Forelimb muscle (tissue), 1 donor: ENCODE results near the gene CHRNB2. TPM values are rescaled to one million over a fixed set of nuclear protein-coding genes. Genes with fewer than 3 reads are reported as not detected.
A peak's percentile ranks its signal among the peaks of the same experiment; 100 is the strongest.

Source experiments
- DNase-seq: peaks from one replicate; pipeline ENCODE4 v3.0.0-alpha.2; 2013; ENCODE audit warnings: low read depth
- polyA plus RNA-seq: library from polyadenylated mRNA; unstranded; fragments of 120-200 nt; gene quantifications from one replicate; pipeline ENCODE4 v1.2.1, GENCODE V29; 2013; ENCODE audit not compliant: insufficient read length

CHRNB2 gene
- polyA plus RNA-seq, 1 donor: 0.23 TPM

DNA sequence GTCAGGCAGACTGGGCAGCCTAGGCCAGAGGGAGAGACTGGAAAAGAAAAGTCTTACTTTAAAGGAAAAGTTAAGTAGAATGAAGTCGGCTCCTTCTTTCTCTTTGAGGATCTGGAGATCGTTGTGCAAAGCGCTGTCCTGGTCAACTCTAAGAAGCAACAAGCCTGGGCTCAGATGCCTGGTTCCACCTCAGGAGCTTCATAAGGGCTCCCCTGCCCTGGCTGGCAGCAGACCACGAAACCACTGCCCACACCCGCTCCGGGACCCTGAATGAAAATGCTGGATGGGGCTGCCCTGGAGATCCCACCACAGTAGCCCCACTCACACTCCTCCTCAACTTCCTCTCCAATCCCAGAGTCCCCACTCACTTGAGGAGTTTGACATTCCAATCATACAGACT lies 15.5 kb upstream of the CHRNB2 start:
- no peak for DNase-seq

DNA sequence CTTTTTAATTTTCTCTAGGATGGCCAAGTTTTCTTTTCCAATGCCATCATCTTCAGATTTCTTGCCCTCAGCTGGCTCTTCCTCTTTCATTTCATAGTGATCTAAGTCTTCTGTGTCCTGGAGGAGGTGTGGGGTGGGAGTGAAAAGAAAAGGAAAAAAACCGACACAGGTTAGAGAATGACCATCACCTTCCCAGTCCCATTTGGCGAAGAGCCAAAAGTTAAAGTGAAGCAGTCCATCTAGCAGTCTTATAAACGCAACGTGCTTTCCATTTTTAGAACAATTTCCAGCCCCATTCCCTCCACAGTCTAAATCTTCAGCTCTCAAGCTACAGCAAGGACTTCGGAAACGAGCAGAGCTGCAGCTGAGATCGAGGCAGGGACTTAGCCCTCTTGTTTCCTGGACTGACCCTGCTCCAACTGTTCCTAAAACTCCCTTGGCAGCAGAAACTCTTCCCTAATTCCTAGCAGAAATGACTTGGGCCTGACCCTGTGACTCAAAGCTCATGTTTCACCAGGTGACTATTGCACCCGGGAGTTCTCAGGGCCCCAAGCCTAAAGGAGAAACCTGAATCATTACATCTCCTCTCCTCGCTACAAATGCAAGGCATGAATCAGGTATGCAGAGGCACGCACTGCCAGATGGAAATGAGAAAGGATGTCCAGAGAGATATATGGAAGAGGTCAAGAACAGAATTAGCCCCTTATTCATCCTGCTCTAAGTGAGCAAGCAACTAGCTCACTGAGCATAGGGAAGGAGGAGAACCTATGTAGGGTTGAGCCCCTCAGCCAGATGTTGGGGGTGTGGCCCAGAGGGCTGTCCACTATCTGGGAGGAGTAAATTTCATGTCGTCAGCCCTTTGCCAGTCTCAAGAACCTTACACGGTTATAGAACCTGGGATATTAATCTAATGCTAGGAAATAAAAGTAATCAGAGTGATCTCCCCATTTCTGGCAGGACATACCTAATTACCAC lies 14.2 kb upstream of the CHRNB2 start:
- no peak for DNase-seq

DNA sequence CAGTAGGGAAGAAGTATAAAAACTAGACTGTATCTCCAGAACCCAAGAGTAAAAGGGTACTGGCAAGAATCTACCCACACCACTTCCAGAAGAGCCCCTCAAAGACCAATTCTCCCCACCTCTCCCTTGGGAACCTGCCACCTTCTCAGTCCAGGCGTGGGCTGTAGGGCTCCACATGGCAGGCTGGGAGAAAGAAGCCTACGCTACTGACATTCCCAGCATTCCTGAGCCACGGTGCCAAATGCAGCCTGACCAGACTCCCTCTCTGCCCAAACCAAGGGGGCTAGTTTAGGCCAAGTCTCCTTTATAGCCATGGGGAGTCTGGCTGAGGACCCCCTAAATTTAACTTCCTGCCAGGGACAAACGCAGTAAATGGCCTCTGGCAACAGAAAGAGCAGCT lies 11.2 kb upstream of the CHRNB2 start:
- DNase-seq: no peak

DNA sequence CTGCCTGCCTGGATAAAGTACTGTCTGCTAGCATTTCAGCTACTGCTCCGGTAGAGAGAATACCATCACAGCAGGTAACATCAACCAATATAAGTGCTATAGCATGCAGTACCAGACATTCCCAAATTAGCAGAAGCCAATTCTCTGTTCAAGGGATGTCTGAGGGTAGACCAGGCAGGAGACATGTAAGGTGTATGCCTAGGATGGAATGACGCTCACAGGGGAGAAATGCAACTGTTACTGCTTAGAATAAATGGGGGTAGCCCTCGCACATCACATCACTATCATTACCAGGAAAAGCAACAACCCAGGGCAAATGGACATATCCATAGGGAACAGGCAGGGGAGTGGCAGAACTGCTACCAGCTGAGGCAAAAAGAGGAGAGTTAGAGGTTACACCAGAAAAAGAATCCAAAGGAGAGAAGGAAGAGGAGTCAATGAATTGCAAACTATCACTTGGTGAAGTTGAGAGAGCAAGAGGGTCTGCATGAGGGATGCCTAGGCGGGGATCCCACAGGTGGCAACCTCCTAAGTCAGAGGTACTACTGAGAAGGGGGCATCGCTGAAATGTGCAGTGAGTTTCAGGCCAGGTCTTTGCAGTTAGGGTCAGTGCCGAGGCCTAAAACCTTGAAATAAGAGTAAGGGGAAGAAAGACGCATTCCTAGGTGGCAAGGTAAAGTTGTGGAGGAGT lies 10.2 kb upstream of the CHRNB2 start:
- DNase-seq: no peak

DNA sequence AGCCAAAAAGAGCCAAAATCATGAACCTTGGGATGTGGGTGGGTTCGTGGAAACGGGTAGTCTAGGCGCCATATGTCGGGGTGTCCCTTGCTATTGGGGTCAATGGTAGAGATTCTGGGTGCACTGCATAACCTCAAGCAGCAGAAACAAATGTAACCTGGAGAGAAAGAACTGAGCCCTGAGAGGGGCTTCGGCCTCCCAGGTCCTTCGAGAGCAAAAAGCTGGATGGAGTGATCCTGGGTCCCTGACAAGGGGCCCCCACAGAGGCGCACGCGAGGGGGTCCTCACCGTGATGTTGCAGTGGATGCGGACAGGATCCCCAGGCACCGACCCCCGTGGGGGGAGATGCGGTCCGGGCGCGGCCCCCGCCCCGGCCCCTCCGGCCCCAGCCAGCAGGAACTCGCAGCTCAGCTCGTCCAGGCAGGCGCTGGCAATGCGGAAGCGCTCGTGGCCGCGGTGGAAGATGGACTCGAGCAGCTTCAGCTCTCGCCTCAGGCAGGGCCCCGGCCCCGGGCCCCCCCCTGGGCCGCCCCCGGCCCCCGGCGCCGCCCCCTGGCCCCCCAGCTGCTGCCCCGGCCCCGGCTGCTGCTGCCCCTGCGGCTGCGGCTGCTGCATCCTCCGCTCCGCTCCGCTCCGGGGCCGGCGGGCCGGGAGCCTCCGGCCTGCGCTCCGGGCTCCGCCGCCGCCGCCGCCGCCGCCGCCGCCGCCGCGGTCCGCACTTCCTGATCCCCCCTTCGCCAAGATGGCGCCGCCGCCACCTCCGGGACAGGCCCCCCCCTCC lies 9.4 kb upstream of the CHRNB2 start, which contains the start of gene UBE2Q1:
Gene UBE2Q1, minus strand, starts transcription at position 724 of the 781 bp plus-strand sequence. Its CDS starts 109 bp downstream, at position 615.
- DNase-seq: no peak

DNA sequence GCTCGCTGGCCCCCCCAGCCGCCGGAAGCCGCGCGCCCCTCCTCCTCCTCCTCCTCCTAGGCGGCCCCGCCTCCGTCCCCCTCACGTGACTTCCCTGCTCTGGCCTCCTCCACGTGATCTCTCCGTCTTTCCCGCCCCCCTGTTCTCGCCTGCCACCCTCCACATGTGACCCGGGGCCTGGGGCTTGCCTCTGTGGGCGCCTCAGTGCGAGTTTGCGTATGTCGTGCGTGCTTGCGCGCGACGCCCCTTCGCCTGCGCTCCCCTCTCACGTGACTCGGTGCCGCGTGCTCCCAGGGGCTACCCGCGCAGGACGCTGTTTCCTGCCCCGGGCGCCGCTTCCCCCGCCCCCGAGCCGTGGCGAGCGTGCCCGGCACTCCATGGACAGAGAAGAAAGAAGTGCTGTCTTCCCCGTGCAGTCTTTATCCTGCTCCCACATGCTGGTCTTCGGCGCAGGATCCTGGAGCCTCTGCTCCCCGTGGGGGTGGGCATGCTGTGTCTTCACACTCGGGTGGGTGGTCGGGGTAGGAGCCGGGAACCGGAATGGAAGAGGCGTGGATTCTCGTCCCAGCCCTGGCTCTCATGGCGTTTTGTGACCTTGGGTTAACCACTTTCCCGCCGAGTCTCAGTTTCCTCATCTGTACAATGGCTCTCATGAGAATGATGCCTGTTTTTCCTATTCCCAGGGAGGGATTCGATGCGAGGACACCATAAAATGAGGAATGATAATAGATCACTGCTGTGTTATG lies 8.7 kb upstream of the CHRNB2 start:
- peak; percentile 94 for DNase-seq

GRCh38 chr1:154559466-154560044 lies 8.0 kb upstream of the CHRNB2 start:
- DNase-seq: peak; percentile 76

GRCh38 chr1:154565876-154566275 lies 1.7 kb upstream of the CHRNB2 start:
- no peak for DNase-seq

- no peak for DNase-seq
These were observed 708 bp downstream of the CHRNB2 start for GRCh38 chr1:154568157-154568815.

GRCh38 chr1:154571244-154571963 lies 3.8 kb downstream of the CHRNB2 start:
- DNase-seq: no peak

DNA sequence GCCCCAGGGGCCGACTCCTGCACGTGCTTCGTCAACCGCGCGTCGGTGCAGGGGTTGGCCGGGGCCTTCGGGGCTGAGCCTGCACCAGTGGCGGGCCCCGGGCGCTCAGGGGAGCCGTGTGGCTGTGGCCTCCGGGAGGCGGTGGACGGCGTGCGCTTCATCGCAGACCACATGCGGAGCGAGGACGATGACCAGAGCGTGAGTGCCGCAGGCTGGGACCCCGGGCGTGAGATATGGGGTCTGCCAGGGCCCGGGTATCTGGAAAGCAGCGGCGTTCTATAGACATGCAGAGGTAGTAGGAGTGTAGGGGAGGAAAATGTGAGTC lies 4.3 kb downstream of the CHRNB2 start:
- DNase-seq: no peak

GRCh38 chr1:154572468-154573167 lies 5.0 kb downstream of the CHRNB2 start:
- DNase-seq: no peak

GRCh38 chr1:154573168-154573510 lies 5.6 kb downstream of the CHRNB2 start:
- no peak for DNase-seq

- DNase-seq: no peak
These were observed 7.1 kb downstream of the CHRNB2 start for GRCh38 chr1:154574716-154575115.

- DNase-seq: no peak
These were observed 7.8 kb downstream of the CHRNB2 start for GRCh38 chr1:154575147-154575927.

DNA sequence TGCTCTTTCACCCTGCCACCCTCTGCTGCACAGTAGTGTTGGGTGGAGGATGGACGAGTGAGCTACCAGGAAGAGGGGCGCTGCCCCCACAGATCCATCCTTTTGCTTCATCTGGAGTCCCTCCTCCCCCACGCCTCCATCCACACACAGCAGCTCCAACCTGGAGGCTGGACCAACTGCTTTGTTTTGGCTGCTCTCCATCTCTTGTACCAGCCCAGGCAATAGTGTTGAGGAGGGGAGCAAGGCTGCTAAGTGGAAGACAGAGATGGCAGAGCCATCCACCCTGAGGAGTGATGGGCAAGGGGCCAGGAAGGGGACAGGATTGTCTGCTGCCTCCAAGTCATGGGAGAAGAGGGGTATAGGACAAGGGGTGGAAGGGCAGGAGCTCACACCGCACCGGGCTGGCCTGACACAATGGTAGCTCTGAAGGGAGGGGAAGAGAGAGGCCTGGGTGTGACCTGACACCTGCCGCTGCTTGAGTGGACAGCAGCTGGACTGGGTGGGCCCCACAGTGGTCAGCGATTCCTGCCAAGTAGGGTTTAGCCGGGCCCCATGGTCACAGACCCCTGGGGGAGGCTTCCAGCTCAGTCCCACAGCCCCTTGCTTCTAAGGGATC lies 8.5 kb downstream of the CHRNB2 start:
- no peak for DNase-seq

- DNase-seq: no peak
These were observed 9.9 kb downstream of the CHRNB2 start for GRCh38 chr1:154577346-154578057.
